Panc1 (cell line): ENCODE data around the gene PML.

ENCODE experiments used
- POLR2AphosphoS5 ChIP-seq: IDR thresholded peaks from 2 replicates; pipeline ENCODE4 v1.6.1; 2012; ENCODE audit warnings: mild to moderate bottlenecking, low read depth, low read length, moderate library complexity
- TF ChIP-seq, protein P1 (sequence below): fragments of 450-650 bp; IDR thresholded peaks from 2 replicates; pipeline ENCODE4 v1.5.1; 2017; ENCODE audit warnings: mild to moderate bottlenecking

DNA sequence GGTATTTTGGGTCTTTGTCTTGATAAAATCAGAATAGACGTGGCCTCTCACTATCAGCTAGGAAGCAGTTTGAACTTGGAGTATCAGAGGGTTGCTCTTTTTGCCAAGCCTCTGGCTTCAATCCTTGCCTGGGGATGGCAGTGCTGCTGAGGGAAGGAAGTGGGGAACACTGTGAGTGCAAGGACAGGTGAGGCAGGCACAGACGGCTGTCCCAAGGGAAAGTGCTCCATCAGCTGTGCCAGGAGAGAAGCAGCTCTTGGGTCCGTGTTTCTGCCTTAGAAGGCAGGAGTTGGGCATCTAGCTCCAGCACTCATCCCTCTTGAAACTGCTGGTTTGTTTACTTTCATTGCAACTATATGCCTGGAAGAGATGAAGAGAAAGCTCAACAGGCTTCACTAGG, 33.2 kb downstream of the PML start:
- no peak for TF ChIP-seq POLR2AphosphoS5
- TF ChIP-seq, protein P1, sequence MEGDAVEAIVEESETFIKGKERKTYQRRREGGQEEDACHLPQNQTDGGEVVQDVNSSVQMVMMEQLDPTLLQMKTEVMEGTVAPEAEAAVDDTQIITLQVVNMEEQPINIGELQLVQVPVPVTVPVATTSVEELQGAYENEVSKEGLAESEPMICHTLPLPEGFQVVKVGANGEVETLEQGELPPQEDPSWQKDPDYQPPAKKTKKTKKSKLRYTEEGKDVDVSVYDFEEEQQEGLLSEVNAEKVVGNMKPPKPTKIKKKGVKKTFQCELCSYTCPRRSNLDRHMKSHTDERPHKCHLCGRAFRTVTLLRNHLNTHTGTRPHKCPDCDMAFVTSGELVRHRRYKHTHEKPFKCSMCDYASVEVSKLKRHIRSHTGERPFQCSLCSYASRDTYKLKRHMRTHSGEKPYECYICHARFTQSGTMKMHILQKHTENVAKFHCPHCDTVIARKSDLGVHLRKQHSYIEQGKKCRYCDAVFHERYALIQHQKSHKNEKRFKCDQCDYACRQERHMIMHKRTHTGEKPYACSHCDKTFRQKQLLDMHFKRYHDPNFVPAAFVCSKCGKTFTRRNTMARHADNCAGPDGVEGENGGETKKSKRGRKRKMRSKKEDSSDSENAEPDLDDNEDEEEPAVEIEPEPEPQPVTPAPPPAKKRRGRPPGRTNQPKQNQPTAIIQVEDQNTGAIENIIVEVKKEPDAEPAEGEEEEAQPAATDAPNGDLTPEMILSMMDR: no peak
